Measurements from ENCODE around the gene PPFIA2. TPM values are rescaled to one million over a fixed set of nuclear protein-coding genes. Genes with fewer than 3 reads are reported as not detected.
"Not testable (repeated sequence)": the region's sequence is repeated elsewhere in the genome, so short reads cannot be mapped to it uniquely, and the experiment has no call there.

The PPFIA2 gene
- total RNA-seq, 1 experiment from 2014 or later = not detected

DNA sequence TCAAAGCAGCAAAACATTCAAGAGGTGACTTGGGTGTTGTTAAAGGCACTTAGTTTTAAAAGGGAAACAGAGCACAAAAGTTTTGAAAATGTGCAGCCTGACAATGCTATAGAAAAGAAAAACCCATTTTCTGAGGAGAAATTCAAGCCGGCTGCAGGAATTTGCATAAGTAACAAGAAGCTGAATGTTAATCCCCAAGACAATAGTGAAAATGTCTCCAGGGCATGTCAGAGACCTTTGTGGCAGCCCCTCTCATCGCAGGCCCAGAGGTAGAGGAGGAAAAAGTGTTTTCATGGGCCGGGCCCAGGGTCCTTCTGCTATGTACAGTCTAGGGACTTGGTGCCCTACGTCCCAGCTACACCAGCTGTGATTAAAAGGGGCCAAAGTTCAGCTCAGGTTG lies 167.9 kb downstream of the PPFIA2 start:
- no TSS peak for BruUV-seq (replicated peaks)
- Histone ChIP-seq H3K27me3 (replicated peaks; ENCODE audit: control insufficient read depth, insufficient read depth, low read length) (no peaks in the 10 kb centered on the region), H3K36me3 (ENCODE audit: control insufficient read depth, insufficient read depth, low read length) (no peaks in the 10 kb centered on the region), H3K9me3 (peaks cover 6% of the 10 kb centered on the region; the same call in 1 of the 2 replicates), H3K4me3 (ENCODE audit: low read depth, low read length) (no peak overlapping the region), H3K4me1 (no peaks in the 10 kb centered on the region)
- Mint-ChIP-seq H3K9me3 (ENCODE audit: unreplicated experiment) (peaks cover 7% of the 10 kb centered on the region), H3K36me3 (ENCODE audit: insufficient read depth, unreplicated experiment) (no peaks in the 10 kb centered on the region), H3K4me1 (ENCODE audit: low read depth, unreplicated experiment) (no peaks in the 10 kb centered on the region), H3K27me3 (ENCODE audit: insufficient read depth, unreplicated experiment) (no peaks in the 10 kb centered on the region), H3K4me3 (ENCODE audit: unreplicated experiment) (no peak overlapping the region), H3K27ac (ENCODE audit: unreplicated experiment) (no peak overlapping the region)
- TF ChIP-seq, protein P1, sequence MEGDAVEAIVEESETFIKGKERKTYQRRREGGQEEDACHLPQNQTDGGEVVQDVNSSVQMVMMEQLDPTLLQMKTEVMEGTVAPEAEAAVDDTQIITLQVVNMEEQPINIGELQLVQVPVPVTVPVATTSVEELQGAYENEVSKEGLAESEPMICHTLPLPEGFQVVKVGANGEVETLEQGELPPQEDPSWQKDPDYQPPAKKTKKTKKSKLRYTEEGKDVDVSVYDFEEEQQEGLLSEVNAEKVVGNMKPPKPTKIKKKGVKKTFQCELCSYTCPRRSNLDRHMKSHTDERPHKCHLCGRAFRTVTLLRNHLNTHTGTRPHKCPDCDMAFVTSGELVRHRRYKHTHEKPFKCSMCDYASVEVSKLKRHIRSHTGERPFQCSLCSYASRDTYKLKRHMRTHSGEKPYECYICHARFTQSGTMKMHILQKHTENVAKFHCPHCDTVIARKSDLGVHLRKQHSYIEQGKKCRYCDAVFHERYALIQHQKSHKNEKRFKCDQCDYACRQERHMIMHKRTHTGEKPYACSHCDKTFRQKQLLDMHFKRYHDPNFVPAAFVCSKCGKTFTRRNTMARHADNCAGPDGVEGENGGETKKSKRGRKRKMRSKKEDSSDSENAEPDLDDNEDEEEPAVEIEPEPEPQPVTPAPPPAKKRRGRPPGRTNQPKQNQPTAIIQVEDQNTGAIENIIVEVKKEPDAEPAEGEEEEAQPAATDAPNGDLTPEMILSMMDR (IDR thresholded peaks at IDR 0.05; ENCODE audit: insufficient read depth in 1 of 2, low read depth in 1 of 2, low read length in 1 of 2, severe bottlenecking in 1 of 2, unreplicated experiment in 1 of 2) = no peak
- intact Hi-C loops (cut with micrococcal nuclease; ENCODE audit: unreplicated experiment) = no loop called here
- ChIA-PET POLR2A (no interaction called here), CTCF (no interaction called here)
- no peak for DNase-seq

DNA sequence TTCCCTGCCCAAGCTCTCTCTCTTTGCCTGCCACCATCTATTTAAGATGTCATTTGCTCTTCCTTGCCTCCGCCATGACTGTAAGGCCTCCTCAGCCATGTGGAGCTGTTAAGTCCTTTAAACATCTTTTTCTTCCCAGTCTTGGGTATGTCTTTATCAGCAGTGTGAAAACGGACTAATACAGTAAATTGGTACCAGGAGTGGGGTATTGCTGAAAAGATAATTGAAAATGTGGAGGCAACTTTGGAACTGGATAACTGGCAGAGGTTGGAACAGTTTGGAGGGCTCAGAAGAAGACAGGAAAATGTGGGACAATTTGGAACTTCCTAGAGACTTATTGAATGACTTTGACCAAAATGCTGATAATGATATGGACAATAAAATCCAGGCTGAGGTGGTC lies 168.4 kb downstream of the PPFIA2 start:
- H3K4me1 Mint-ChIP-seq (ENCODE audit: low read depth, unreplicated experiment); H3K27me3 ChIP-seq (replicated peaks; ENCODE audit: control insufficient read depth, insufficient read depth, low read length); POLR2A ChIA-PET; H3K36me3 Mint-ChIP-seq (ENCODE audit: insufficient read depth, unreplicated experiment); DNase-seq; intact Hi-C loops (cut with micrococcal nuclease; ENCODE audit: unreplicated experiment); CTCF ChIA-PET; H3K9me3 Mint-ChIP-seq (ENCODE audit: unreplicated experiment); H3K4me3 ChIP-seq (ENCODE audit: low read depth, low read length); H3K9me3 ChIP-seq; H3K27ac Mint-ChIP-seq (ENCODE audit: unreplicated experiment); H3K4me1 ChIP-seq; BruUV-seq (replicated peaks); H3K27me3 Mint-ChIP-seq (ENCODE audit: insufficient read depth, unreplicated experiment); H3K4me3 Mint-ChIP-seq (ENCODE audit: unreplicated experiment); H3K36me3 ChIP-seq (ENCODE audit: control insufficient read depth, insufficient read depth, low read length): not testable (repeated sequence)

DNA sequence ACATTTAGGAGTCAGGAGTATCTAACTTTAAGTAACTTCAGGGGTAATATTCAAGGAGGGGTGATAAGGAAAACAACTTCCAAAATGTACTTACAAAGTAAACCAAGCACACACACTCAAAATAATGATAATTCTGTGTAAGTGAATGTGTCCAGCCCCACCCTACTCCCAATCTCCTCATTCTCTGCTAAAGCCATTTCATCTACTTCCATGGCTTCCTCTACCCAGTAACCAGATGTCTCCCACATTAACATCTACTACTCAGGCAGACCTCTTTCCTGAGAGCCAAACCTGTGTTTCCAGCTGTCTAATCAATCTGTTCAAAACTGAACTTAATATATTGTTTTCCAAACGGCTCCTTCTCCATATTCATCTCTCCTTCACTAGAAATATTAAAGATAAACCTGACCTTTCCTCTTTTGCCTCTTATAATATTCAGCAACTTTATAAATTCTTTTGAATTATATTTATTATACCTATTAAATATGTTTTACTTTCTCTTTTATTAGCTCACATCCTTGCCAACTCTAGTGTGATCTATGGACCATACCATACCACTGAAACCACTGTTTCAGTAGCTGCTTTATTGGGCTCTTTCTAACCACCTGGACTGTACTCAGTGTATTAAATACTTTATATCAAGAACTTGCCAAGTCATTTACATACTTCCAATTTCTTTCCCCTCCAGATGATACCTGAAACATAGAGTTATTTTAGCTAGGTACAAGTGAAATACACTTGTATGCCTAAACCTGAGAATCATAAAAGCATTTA lies 170.7 kb downstream of the PPFIA2 start:
- TF ChIP-seq, protein P1 (IDR thresholded peaks at IDR 0.05; ENCODE audit: insufficient read depth in 1 of 2, low read depth in 1 of 2, low read length in 1 of 2, severe bottlenecking in 1 of 2, unreplicated experiment in 1 of 2) = no peak
- CTCF ChIA-PET = no interaction called here
- intact Hi-C loops (cut with micrococcal nuclease; ENCODE audit: unreplicated experiment) = no loop called here

More for the DNA sequence above, 170.7 kb downstream of the PPFIA2 start:
- Mint-ChIP-seq H3K36me3 (ENCODE audit: insufficient read depth, unreplicated experiment) (no peaks in the 10 kb centered on the region), H3K4me3 (ENCODE audit: unreplicated experiment) (no peak overlapping the region), H3K9me3 (ENCODE audit: unreplicated experiment) (peaks cover 7% of the 10 kb centered on the region), H3K27me3 (ENCODE audit: insufficient read depth, unreplicated experiment) (no peaks in the 10 kb centered on the region), H3K4me1 (ENCODE audit: low read depth, unreplicated experiment) (no peaks in the 10 kb centered on the region), H3K27ac (ENCODE audit: unreplicated experiment) (no peak overlapping the region)
- no peak for DNase-seq
- no TSS peak for BruUV-seq (replicated peaks)
- no peaks in the 10 kb centered on the region for H3K4me1 ChIP-seq
- no peaks in the 10 kb centered on the region for H3K27me3 ChIP-seq (replicated peaks; ENCODE audit: control insufficient read depth, insufficient read depth, low read length)
- H3K9me3 ChIP-seq = peaks cover 6% of the 10 kb centered on the region; the same call in 1 of the 2 replicates
- H3K4me3 ChIP-seq (ENCODE audit: low read depth, low read length) = no peak overlapping the region
- H3K36me3 ChIP-seq (ENCODE audit: control insufficient read depth, insufficient read depth, low read length) = no peaks in the 10 kb centered on the region
- POLR2A ChIA-PET = no interaction called here
